NAMALWA (cell line): ENCODE results near the gene KCNQ5.

Experiments
- DNase-seq: peaks from one replicate; pipeline ENCODE4 v3.0.0-alpha.2; 2015; ENCODE audit warnings: low spot score

The KCNQ5 gene

DNA sequence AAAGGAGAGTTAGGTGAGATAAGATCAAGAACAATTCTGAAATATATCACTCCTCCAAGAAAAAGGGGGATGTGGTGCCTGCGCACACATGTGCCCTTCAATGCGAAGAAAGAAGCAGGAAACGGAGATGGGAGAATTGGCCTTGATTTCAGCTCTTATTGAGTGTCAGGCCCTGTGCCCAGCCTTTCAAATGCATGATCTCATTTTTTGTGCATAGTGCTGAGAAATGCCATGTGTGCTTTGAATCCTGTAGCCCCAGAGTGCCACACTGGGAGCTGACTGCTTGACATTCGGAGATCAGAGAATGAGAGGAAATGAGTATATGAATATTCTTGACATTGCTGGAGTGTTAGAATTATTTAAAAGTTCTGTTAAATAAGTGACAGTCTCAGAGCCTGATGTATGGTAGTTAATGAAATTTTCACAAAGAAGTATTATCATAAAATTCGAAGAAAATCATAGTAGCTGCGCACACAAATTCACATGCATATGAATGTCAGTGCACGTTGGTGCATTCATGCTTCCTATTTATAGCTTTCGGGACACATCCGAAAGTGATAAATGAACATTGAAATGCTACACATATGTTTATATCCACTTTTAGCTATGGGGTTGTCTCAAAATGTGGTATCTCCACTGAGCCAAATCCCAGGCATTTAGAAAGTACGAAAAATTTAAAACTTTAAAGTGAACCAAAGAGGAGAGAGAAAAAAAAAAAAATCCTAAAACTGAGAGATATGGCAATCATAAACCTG, 172.0 kb downstream of the KCNQ5 start:
- DNase-seq: no peak

DNA sequence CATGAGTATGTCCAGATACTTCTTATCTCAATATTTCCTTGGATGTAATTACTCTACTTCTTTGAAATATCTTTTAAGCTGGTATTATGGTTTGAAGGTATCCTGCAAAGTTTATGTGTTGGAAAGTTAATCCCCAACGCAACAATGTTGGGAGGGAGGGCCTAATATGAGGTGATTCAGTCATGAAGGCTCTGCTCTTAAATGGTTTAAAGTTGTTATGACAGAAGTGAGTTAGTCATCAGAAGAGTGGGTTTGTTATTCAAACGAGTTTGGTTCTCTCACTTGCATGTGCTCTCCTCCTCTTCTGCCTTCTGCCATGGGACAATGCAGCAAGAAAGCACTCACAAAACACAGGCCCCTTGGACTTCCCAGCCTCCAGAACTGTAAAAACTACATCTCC, 176.3 kb downstream of the KCNQ5 start:
- no peak for DNase-seq

- DNase-seq: no peak
Measured at GRCh38 chr6:72809746-72810379, 188.0 kb downstream of the KCNQ5 start.

DNA sequence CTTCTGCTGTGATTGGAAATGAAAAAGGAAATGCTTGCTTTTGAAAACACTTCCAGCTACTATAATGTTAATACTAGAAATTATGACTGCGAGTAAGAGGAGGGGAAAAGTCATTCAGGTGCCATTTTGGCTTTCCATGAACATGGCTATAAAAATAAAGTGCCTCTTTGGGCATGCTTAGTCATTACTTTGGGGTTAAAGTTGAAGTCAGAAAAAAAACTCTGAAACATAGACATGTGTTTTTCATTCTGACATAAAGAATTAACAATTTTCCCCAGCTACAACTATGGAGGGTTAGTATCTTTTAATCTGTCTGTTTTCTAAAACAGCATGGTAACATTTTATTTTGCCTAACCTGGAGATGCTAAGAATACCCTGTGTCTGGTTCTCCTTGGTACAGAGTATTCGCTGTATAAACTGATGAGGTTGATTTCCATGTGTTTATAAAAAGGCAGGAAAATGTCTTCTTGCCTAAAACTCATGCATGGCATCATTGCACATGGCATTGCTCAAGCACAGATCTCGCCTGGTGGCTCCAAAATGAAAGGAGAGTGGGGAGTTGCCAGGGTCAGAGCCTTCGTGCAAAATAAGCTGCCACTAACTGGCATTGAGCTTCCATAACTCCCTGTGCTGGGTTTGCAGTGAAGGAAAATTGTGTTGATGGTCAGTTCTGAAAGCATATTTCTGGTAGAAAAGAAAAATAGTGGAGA, 188.9 kb downstream of the KCNQ5 start:
- no peak for DNase-seq

DNA sequence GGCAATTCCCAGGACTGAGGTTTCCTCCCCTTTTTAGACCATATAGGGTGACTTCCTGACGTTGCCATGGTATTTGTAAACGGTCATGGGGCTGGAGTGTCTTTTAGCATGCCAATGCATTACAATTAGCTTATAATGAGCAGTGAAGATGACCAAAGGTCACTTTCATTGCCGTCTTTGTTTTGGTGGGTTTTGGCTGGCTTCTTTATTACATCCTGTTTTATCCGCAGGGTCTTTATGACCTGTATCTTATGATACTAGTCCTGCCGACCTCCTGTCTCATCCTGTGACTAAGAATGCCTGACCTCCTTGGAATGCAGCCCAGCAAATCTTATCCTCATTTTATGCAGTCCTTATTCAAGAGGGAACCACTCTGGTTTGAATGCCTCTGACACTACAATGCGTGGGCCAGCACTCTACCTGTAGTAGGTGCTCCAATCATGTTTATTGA, 190.1 kb downstream of the KCNQ5 start:
- DNase-seq: no peak

- DNase-seq: no peak
Measured at GRCh38 chr6:72813807-72814596, 192.1 kb downstream of the KCNQ5 start.

- DNase-seq: no peak
Measured at GRCh38 chr6:72816022-72816421, 194.2 kb downstream of the KCNQ5 start.

DNA sequence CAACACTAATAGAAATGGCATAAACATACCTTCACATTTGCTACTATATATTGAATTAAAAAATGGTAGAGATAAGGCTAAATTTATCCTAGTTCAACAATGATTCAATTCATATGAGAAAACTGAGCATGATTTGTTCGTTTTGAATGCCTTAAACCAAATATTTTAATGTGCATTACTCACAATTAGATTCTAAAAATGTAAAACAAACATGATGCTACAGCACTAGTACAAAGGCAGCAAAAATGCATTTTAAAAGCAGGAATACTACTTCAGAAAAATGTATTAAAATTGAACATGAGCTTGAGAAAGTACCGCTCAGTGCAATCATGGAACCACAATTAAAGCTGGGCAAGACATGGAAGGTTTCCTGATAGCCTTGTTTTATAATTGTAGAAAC, 195.3 kb downstream of the KCNQ5 start:
- DNase-seq: no peak

- DNase-seq: no peak
Measured at GRCh38 chr6:72819609-72820008, 197.7 kb downstream of the KCNQ5 start.

DNA sequence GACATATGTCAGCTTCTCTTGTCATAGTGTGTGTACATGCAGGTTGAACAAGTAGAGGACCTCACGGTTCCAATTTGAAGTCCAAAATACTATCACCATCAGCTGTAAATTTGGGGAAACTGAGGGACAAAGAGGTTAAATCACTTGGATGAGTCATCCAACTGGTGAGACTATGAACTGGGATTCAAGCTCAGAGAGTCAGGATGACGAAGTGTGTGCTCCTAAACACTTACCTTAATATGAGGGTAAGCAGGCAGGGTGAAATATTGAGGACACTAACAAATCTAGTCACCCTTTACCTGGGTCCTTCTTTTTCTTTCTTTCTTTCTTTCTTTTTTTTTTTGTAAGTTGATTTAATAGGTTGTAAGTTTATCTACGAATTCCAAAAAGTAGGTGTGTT, 198.3 kb downstream of the KCNQ5 start:
- no peak for DNase-seq

DNA sequence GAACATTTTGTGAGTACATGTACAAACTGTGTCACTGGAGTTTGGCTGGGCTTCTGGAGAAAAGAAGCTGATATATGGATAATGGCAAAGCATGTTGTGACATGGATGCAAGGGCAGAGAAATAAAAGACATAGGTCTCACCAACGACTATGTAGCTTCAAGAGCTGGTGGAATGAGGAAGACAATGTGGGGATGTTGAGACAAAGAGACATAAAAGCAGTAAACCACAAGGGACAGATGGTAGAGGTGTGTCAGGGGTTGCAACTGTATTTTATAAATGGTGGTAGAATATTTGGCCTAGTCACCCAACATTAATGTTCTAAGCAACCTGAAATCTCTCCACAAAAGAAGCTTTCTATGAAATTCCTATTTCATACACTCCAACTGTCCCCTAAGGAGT, 199.0 kb downstream of the KCNQ5 start:
- no peak for DNase-seq

- no peak for DNase-seq
Measured at GRCh38 chr6:72822023-72822422, 200.2 kb downstream of the KCNQ5 start.

GRCh38 chr6:72822691-72823090, 200.8 kb downstream of the KCNQ5 start:
- no peak for DNase-seq

- DNase-seq: peak; percentile 24
Measured at GRCh38 chr6:72824833-72825232, 203.0 kb downstream of the KCNQ5 start.

DNA sequence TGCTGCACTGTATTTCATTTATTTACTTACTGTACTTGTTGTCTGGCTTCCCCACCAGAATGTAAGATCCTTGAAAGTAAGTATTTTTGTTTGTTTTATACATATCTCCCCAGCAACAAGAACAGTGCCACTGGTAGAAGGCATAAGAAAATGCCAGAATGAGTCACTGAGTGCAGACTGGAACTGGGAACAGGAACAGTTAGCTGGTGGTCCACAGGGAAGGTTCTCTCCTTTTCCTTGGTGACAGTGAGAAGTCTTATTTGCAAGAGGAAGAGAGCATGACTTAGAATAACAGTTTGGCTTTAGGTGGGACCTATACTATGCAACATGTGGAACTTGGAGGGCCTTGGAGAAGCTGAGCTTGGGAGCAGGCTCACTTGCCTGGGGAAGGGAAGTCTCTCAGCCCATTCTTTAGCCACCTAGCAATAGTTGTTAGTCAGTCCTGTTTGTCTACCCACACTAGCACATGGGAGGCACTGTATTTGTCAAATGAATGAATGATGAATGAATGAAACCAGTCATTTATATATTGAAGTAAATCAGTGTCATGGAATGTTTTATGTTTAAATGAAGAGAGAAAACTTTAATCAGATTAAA, 203.5 kb downstream of the KCNQ5 start:
- DNase-seq: peak; percentile 10

GRCh38 chr6:72826037-72826436, 204.2 kb downstream of the KCNQ5 start:
- no peak for DNase-seq

DNA sequence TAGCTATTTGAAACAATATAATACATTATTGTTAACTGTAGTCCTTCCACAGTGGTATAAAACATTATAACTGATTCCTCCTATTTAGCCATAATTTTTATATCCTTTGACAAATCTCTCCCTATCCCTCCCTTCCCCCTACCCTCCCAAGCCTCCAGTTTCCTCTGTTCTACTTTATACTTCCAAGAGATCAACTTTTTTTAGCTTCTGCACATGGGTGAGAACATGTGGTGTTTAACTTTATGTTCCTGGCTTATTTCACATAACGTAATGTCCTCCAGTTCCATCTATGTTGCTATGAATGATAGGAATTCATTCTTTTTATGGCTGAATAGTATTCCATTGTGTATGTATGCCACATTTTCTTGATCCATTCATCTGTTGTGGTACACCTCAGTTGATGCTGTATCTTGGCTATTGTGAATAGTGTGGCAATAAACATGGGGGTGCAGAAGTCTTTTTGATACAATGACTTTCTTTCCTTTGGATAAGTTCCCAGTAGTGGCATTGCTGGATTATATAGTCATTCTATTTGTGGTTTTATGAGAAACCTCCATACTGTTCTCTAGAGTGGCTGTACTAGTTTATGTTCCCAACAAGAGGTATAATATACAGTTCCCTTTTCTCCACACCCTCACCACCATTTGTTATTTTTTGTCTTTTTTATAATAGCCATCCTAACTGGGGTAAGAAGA, 205.0 kb downstream of the KCNQ5 start:
- DNase-seq: no peak

GRCh38 chr6:72828904-72829303, 207.0 kb downstream of the KCNQ5 start:
- no peak for DNase-seq

DNA sequence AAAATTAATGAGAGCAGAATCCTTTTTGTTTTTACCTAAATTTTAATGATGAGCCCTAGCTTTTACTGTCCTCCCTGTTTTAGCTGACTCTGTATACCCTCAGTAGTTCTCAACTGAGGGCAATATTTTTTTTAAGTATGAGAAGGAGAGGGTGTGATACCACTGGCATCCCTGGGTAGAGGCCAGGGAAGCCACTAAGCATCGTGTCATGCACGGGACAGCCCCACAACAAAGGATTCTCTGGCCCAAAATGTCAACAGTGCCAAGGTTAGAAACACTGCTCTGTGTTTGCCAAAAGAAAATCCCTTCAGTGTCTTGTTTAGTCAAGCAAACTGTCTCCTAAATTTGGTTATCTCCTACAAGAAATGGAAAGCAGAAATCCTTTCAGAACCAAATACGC, 210.4 kb downstream of the KCNQ5 start:
- no peak for DNase-seq

- no peak for DNase-seq
Measured at GRCh38 chr6:72835749-72836148, 213.9 kb downstream of the KCNQ5 start.

DNA sequence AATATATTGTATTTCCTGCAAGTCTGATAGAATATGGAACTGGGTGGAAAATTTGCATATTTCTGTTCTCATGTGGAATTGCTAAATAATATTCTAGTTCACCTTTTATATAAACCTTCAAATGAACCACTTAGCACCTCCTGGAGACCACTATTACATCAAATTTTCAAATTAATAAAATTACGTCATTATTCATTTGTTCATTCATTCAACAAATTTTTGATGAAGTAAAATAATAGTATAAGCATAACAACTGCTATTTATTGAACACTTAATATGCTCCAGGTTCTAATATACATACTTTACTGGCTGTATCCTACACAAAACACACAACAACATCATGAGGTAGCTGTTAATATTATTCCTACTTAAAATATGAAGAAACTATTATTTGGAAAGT, 215.1 kb downstream of the KCNQ5 start:
- DNase-seq: no peak
